Measurements from ENCODE around the gene NAT8L.

Gene NAT8L

DNA sequence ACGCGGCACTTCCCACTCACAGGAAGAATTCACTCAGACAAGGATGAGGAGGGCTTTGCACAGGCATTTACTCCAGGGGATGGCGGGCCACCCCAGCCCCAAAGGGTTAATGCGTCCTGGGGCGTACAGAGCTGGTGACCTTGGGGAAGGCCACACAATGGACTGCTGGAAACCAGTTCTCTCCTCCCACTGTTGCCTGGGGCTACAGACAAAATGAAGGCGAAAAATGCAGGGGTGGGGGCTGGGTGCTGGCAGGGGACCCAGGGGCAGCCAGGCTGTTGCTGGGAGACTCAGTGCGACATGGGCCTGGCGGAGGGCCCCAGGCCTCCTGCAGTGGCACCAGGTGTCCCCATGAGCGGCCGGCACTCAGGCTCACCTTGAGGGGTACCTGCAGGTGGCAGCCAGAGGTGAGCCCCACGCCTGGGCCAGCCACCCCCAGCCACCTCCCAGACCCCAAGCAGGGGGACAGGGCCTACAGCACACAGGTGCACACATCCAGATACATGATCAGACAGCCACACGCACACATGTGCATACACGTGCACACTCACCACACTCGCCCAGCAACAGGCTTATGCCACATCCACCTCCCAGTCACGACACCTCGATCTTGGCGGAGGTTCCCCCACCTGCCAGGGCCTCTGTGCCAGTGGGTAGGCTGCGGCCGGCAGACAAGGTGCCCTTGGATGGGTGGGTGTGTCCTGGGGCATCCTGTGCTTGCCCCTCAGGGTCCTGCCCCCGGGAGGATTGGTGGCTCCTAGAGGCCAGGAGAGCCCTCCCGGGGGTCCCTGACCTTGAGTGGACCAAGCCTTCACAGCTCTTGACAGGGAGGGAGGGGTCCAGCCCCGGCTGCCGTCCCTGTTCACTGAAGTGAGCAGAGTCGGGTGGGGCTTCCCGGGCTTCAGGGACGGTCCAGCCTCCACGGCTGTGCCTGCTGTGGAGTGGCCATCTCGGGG is 13.1 kb downstream of the NAT8L start:
- no peak overlapping the region for H3K4me3 ChIP-seq (ENCODE audit: low read depth, low read length)
- no peak for DNase-seq (ENCODE audit: low read depth, low spot score)
- CTCF ChIA-PET = interaction anchor here (1.2 kb wide), 1 partner anchor 18 kb away, joined by 3 read pairs; no protein-coding TSS in a partner anchor
- TF ChIP-seq, protein P1, sequence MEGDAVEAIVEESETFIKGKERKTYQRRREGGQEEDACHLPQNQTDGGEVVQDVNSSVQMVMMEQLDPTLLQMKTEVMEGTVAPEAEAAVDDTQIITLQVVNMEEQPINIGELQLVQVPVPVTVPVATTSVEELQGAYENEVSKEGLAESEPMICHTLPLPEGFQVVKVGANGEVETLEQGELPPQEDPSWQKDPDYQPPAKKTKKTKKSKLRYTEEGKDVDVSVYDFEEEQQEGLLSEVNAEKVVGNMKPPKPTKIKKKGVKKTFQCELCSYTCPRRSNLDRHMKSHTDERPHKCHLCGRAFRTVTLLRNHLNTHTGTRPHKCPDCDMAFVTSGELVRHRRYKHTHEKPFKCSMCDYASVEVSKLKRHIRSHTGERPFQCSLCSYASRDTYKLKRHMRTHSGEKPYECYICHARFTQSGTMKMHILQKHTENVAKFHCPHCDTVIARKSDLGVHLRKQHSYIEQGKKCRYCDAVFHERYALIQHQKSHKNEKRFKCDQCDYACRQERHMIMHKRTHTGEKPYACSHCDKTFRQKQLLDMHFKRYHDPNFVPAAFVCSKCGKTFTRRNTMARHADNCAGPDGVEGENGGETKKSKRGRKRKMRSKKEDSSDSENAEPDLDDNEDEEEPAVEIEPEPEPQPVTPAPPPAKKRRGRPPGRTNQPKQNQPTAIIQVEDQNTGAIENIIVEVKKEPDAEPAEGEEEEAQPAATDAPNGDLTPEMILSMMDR (IDR thresholded peaks at IDR 0.05; ENCODE audit: insufficient read depth, low read length, missing control alignments) = no peak
- POLR2A ChIA-PET = no interaction called here

DNA sequence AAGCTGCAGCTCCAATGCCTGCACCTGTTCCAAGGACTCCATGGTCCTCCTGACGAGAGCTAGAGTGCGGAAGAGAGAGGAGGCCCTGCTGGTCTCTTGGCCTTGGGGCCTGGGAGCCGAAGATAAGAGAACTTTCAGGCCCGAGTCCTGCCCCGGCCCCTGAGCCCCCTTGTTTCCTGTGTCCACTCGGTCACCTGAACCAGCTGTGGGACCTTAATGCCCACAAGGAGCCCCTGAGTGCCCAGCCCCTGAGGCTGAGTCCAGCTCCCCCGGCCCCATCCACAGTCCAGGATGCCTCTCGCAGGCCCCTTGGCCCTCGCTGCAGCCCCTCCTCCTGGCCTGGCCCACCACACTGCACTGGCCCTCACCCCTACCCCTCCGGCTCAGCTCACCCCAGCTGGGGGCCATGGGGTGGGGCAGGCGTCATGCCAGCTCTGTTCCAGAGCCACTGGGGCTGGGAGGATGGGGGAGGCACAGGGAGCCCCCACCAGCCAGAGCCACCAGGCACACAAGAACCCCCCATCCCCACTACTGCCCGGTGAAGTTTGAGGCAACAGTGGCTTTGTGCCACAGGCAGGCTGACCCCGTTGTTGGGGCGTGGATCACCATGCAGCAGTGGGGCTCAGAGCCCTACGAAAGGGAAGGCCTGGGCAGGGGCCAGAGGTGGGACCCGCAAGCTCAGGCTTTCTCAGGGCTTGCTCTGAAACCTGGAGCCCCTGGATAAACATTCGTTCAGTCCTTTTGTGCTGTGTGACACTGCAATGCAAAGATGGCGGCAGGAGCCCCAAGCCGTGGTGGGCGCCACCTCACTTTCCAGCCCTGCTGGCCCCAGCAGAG is 14.1 kb downstream of the NAT8L start:
- no peak overlapping the region for H3K4me3 ChIP-seq (ENCODE audit: low read depth, low read length)
- DNase-seq (ENCODE audit: low read depth, low spot score) = no peak
- ChIA-PET POLR2A (no interaction called here), CTCF (interaction anchor here (0.7 kb wide), 1 partner anchor 11 kb away, joined by 3 read pairs; no protein-coding TSS in a partner anchor)
- TF ChIP-seq, protein P1 (IDR thresholded peaks at IDR 0.05; ENCODE audit: insufficient read depth, low read length, missing control alignments) = no peak

DNA sequence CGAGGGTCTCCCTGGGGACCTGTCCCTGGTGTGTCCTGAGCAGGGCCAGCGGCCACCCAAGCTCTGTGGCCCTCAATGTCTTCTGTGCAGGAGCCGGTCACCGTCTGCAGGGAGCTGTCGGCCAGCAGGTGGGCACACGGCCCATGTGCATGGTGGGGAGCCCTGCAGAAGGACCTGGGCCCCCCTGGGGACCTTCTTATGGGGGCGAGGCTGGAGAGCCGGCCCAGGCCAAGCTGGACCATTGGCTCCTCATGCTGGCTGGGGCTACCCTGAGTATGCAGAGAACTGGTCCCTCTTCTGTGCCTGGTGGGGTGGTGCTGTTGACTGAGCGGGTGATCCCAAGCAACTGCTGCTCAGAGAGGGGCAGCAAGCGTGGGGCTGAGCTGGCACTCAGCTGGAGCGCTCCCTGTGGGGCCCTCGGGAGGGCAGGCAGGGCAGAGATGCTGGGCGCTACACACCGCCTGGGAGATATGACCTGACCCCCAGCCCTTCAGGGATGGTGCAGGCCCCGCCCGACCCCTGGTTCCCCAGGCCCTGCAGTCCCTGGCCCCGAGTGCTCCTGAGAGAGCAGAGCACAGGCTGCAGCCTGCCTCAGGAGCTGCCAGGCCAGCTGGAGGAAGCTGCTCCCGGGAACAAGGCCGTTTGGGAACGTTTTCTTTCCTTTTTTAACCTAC is 14.8 kb downstream of the NAT8L start:
- ChIA-PET CTCF (interaction anchor here (0.7 kb wide), 1 partner anchor 10 kb away, joined by 3 read pairs; no protein-coding TSS in a partner anchor), POLR2A (no interaction called here)
- TF ChIP-seq, protein P1 (IDR thresholded peaks at IDR 0.05; ENCODE audit: insufficient read depth, low read length, missing control alignments) = no peak
- no peak overlapping the region for H3K4me3 ChIP-seq (ENCODE audit: low read depth, low read length)
- DNase-seq (ENCODE audit: low read depth, low spot score) = no peak

DNA sequence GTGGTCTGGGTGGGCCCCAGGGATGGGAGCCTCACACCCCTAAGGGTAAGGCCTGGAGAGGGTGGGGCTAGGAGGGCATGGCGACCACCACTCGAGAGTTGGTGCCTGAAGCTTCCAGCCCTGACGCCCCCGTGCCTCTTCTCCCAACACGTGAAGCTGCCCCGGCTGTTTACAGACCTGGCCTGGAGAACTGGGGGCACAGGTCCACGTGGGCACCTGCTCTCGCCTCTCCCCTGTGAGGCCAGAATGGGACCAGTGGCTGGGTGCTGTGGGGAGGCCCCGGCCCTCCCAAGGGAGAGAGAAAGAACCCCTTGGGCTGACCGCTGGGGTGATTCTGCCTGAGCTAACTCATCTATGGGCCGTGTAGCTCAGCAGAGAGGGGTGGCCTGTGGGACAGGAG is 15.5 kb downstream of the NAT8L start:
- TF ChIP-seq, protein P1 (IDR thresholded peaks at IDR 0.05; ENCODE audit: insufficient read depth, low read length, missing control alignments) = no peak
- POLR2A ChIA-PET = no interaction called here
- CTCF ChIA-PET = no interaction called here
- no peak overlapping the region for H3K4me3 ChIP-seq (ENCODE audit: low read depth, low read length)
- no peak for DNase-seq (ENCODE audit: low read depth, low spot score)

GRCh38 chr4:2075171-2075986 is 16.3 kb downstream of the NAT8L start:
- ChIA-PET POLR2A (no interaction called here), CTCF (no interaction called here)
- TF ChIP-seq, protein P1 (IDR thresholded peaks at IDR 0.05; ENCODE audit: insufficient read depth, low read length, missing control alignments) = no peak
- no peak overlapping the region for H3K4me3 ChIP-seq (ENCODE audit: low read depth, low read length)
- no peak for DNase-seq (ENCODE audit: low read depth, low spot score)

Measured in AG04449 (cell line).